MM.1S (cell line): ENCODE data around the gene SPC24.

Experiments
- DNase-seq: peaks from one replicate; pipeline ENCODE4 v3.0.0-alpha.2; 2015
- H2AFZ ChIP-seq: fragments of 300-600 bp; sonication (generic); 2 replicates; pipeline ENCODE4 v1.6.0; 2016; ENCODE audit warnings: antibody characterized with exemption, low read length
- H3F3A ChIP-seq: fragments of 300-600 bp; sonication (generic); 2 replicates; pipeline ENCODE4 v1.6.1; 2016; ENCODE audit warnings: mild to moderate bottlenecking, antibody characterized with exemption, low read length, moderate library complexity, mixed read lengths; ENCODE audit not compliant: insufficient read depth
- H3K27ac ChIP-seq: fragments of 300-600 bp; sonication (generic); 2 replicates; pipeline ENCODE4 v1.5.1; 2016; ENCODE audit warnings: mild to moderate bottlenecking, low read length
- H3K27me3 ChIP-seq: fragments of 300-600 bp; sonication (generic); replicated peaks from 2 replicates; pipeline ENCODE4 v1.6.0; 2016; ENCODE audit warnings: low read length; ENCODE audit not compliant: insufficient read depth
- H3K36me3 ChIP-seq: fragments of 300-600 bp; sonication (generic); replicated peaks from 2 replicates; pipeline ENCODE4 v1.6.1; 2016; ENCODE audit warnings: mild to moderate bottlenecking, low read length, mixed read lengths; ENCODE audit not compliant: insufficient read depth
- H3K4me1 ChIP-seq: fragments of 300-600 bp; sonication (generic); 2 replicates; pipeline ENCODE4 v1.6.1; 2016; ENCODE audit warnings: low read length, mixed read lengths
- H3K4me2 ChIP-seq: fragments of 300-600 bp; sonication (generic); 2 replicates; pipeline ENCODE4 v1.6.0; 2016; ENCODE audit warnings: low read depth, low read length
- H3K4me3 ChIP-seq: fragments of 300-600 bp; sonication (generic); 2 replicates; pipeline ENCODE4 v1.5.1; 2016; ENCODE audit warnings: low read length, mixed read lengths
- H3K79me2 ChIP-seq: fragments of 300-600 bp; sonication (generic); 2 replicates; pipeline ENCODE4 v1.6.1; 2016; ENCODE audit warnings: mixed run types, low read length, mixed read lengths
- H3K9ac ChIP-seq: fragments of 300-600 bp; sonication (generic); 2 replicates; pipeline ENCODE4 v1.6.1; 2016; ENCODE audit warnings: low read length, mixed read lengths
- H3K9me2 ChIP-seq: fragments of 300-600 bp; sonication (generic); replicated peaks from 2 replicates; pipeline ENCODE4 v1.6.1; 2016; ENCODE audit warnings: mild to moderate bottlenecking, low read length, mixed read lengths; ENCODE audit not compliant: insufficient read depth
- H3K9me3 ChIP-seq: fragments of 300-600 bp; sonication (generic); replicated peaks from 2 replicates; pipeline ENCODE4 v1.6.1; 2016; ENCODE audit warnings: mild to moderate bottlenecking, low read length, mixed read lengths; ENCODE audit not compliant: insufficient read depth
- H4K20me1 ChIP-seq: fragments of 300-600 bp; sonication (generic); 2 replicates; pipeline ENCODE4 v1.6.1; 2016; ENCODE audit warnings: mild to moderate bottlenecking, low read length, moderate library complexity, mixed read lengths; ENCODE audit not compliant: insufficient read depth
- EZH2 ChIP-seq: fragments of 300-600 bp; sonication (generic); optimal IDR thresholded peaks from 2 replicates; pipeline ENCODE3; 2017; ENCODE audit warnings: low read depth, mild to moderate bottlenecking, antibody characterized with exemption, low read length, mixed read lengths
- EZH2phosphoT487 ChIP-seq: fragments of 300-600 bp; sonication (generic); IDR thresholded peaks from 2 replicates; pipeline ENCODE4 v1.6.1; 2018; ENCODE audit warnings: antibody characterized with exemption, low read length
- TF ChIP-seq, protein P1 (sequence below): fragments of 300-600 bp; sonication (generic); IDR thresholded peaks from 2 replicates; pipeline ENCODE4 v1.5.1; 2016; ENCODE audit warnings: antibody characterized with exemption, low read length, mixed read lengths

SPC24 gene

DNA sequence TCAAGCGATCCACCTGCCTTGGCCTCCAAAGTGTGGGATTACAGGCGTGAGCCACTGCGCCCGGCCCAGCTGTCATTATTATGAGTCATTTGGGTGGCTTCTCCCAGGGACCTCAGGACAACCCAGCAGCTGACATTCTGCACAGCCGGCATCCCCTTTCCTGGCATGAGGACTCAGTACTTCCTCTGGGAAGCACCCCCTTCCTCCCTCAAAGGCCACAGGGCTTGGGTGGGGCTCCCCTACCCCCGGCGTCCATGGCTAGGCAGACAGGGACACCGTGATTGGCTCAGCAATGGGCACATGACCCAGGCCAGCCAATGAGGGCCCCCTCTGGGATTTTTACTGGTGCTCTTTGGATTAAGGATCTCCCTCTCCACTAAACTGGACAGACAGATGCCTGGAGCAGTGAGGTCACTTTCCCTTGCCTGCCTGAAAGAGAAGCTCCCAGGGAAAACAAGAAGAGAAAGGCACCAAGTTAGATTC is 35.7 kb upstream of the SPC24 start:
- Histone ChIP-seq H3K9ac (no peak overlapping the region), H3K4me3 (no peak overlapping the region), H2AFZ (no peak overlapping the region), H3K4me1 (no peaks in the 10 kb centered on the region), H4K20me1 (no peaks in the 10 kb centered on the region), H3K4me2 (no peak overlapping the region), H3K9me2 (no peaks in the 10 kb centered on the region), H3K27ac (no peak overlapping the region), H3F3A (no peaks in the 10 kb centered on the region), H3K36me3 (no peaks in the 10 kb centered on the region), H3K27me3 (no peaks in the 10 kb centered on the region), H3K9me3 (no peaks in the 10 kb centered on the region), H3K79me2 (0 out of 2 replicates have a peak, but pooled peaks cover under 1% of the 10 kb centered on the region)
- TF ChIP-seq, protein P1, sequence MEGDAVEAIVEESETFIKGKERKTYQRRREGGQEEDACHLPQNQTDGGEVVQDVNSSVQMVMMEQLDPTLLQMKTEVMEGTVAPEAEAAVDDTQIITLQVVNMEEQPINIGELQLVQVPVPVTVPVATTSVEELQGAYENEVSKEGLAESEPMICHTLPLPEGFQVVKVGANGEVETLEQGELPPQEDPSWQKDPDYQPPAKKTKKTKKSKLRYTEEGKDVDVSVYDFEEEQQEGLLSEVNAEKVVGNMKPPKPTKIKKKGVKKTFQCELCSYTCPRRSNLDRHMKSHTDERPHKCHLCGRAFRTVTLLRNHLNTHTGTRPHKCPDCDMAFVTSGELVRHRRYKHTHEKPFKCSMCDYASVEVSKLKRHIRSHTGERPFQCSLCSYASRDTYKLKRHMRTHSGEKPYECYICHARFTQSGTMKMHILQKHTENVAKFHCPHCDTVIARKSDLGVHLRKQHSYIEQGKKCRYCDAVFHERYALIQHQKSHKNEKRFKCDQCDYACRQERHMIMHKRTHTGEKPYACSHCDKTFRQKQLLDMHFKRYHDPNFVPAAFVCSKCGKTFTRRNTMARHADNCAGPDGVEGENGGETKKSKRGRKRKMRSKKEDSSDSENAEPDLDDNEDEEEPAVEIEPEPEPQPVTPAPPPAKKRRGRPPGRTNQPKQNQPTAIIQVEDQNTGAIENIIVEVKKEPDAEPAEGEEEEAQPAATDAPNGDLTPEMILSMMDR = no peak
- DNase-seq = no peak

DNA sequence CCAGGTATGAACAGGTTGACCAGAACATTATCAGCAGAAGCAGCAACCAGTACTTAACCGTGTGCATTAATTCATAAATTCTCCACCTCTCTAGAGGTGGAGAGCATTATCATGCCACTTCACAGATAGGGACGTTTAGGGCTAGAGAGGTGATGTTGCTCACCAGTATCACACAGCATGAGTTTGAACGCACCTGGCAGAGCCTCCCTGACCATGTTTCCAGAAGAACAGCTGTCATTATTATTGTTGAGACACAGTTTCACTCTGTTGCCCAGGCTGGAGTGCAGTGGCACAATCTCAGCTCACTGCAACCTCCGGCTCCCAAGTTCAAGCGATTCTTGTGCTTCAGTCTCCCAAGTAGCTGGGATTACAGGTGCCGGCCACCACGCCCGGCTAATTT is 34.9 kb upstream of the SPC24 start:
- Histone ChIP-seq H3K9me3 (no peaks in the 10 kb centered on the region), H3F3A (no peaks in the 10 kb centered on the region), H3K9me2 (no peaks in the 10 kb centered on the region), H3K27me3 (no peaks in the 10 kb centered on the region), H3K4me2 (no peak overlapping the region), H3K36me3 (no peaks in the 10 kb centered on the region), H3K4me1 (no peaks in the 10 kb centered on the region), H3K27ac (no peak overlapping the region), H2AFZ (no peak overlapping the region), H4K20me1 (no peaks in the 10 kb centered on the region), H3K4me3 (no peak overlapping the region), H3K9ac (no peak overlapping the region), H3K79me2 (no peaks in the 10 kb centered on the region)
- no peak for TF ChIP-seq EZH2phosphoT487
- TF ChIP-seq, protein P1 = no peak
- TF ChIP-seq EZH2 = no peak
- DNase-seq = no peak

DNA sequence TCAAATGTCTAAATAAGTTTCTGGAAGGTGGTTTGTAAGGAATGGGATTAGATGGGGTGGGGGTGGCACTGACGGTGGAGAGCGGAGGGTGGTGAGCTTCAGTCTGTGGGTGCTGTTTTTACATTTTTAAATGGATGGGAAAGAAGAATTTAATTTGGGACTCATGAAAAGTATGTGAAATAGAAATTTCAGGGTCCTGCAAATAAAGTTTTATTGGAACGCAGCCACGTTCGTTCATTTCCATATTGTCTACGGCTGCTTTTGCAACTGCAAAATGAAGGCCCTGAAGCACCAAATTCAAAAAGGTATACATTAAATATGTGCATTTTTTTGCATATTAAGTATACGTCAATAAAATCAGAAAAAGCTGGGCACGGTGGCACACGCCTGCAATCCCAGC is 31.9 kb upstream of the SPC24 start:
- no peak for TF ChIP-seq EZH2phosphoT487
- TF ChIP-seq EZH2 = no peak
- TF ChIP-seq, protein P1 = no peak
- Histone ChIP-seq H3K27ac (no peak overlapping the region), H3K4me2 (no peak overlapping the region), H3K36me3 (no peaks in the 10 kb centered on the region), H3K9me3 (no peaks in the 10 kb centered on the region), H3F3A (no peaks in the 10 kb centered on the region), H3K79me2 (no peaks in the 10 kb centered on the region), H2AFZ (no peak overlapping the region), H3K4me1 (no peaks in the 10 kb centered on the region), H3K4me3 (no peak overlapping the region), H3K9ac (no peak overlapping the region), H4K20me1 (no peaks in the 10 kb centered on the region), H3K27me3 (no peaks in the 10 kb centered on the region), H3K9me2 (no peaks in the 10 kb centered on the region)
- DNase-seq = no peak
